HepG2 (cell line): ENCODE results near the gene ASZ1. TPM values are rescaled to one million over a fixed set of nuclear protein-coding genes. Genes with fewer than 3 reads are reported as not detected.
"Not testable (repeated sequence)": the region's sequence is repeated elsewhere in the genome, so short reads cannot be mapped to it uniquely, and the experiment has no call there.

Experiments used
- ATAC-seq: fragments of 200-7000 bp; cut with Tn5 transposase; 3 replicates; pipeline ENCODE4 v1.9.1; 2020; ENCODE audit warnings: mild to moderate bottlenecking, moderate library complexity
- BruUV-seq: library from RNA; stranded (reverse); fragments of 400-500 nt; replicated peaks from 2 replicates; lab custom pipeline; 2021; lab: Mats Ljungman, UMichigan
- CTCF ChIA-PET: fragments of 300-600 bp; formaldehyde crosslinking; extraction: SDS; loops from one replicate; lab custom pipeline; 2021; ENCODE audit warnings: low total read pairs, inconsistent platforms, low intra/inter-chr PET ratio; lab: Yijun Ruan, JAX
- POLR2A ChIA-PET: fragments of 350-600 bp; sonication (Branson Sonifier 250); formaldehyde crosslinking; loops from one replicate; lab custom pipeline; 2020; ENCODE audit warnings: antibody characterized with exemption, inconsistent platforms; lab: Yijun Ruan, JAX
- DNase-seq: peaks from one replicate; pipeline ENCODE4 v3.0.0-alpha.2; 2015; ENCODE audit warnings: low spot score
- FAIRE-seq: peaks from 3 replicates; lab custom pipeline; 2011; peaks lifted over from hg19 to GRCh38; lab: Jason Lieb, UNC
- H2AFZ ChIP-seq: one replicate; pipeline ENCODE4 v1.6.1; 2011; ENCODE audit warnings: low read length, inconsistent platforms
- H3K27ac ChIP-seq: fragments of 300-600 bp; 3 replicates; pipeline ENCODE4 v1.8.0; 2011; ENCODE audit warnings: mixed run types, mild to moderate bottlenecking, mixed read lengths, low read length, inconsistent platforms; ENCODE audit not compliant: insufficient read depth; ENCODE audit errors: extremely low read length
- H3K27me3 ChIP-seq, 2 experiments: fragments of 200-600 bp in 1 of 2; 2 replicates in 1 of 2; 3 replicates in 1 of 2; pipeline versions ENCODE4 v1.6.0 to v1.8.0; 2011; ENCODE audit warnings: low read length in 2 of 2, mild to moderate bottlenecking in 2 of 2, moderate library complexity in 2 of 2, inconsistent platforms in 1 of 2; ENCODE audit not compliant: insufficient read depth in 2 of 2, control insufficient read depth in 1 of 2
- H3K36me3 ChIP-seq, 2 experiments: fragments of 200-600 bp in 1 of 2; replicated peaks in 1 of 2; 2 replicates in 1 of 2; 3 replicates in 1 of 2; pipeline versions ENCODE4 v1.5.1 to v1.8.0; 2011; ENCODE audit warnings: low read length in 2 of 2, inconsistent platforms in 1 of 2; ENCODE audit not compliant: insufficient read depth in 2 of 2, control insufficient read depth in 1 of 2
- H3K4me1 ChIP-seq: 2 replicates; pipeline ENCODE4 v1.5.1; 2012; ENCODE audit warnings: low read length, inconsistent platforms; ENCODE audit not compliant: insufficient read depth
- H3K4me2 ChIP-seq: 2 replicates; pipeline ENCODE4 v1.6.0; 2011; ENCODE audit warnings: low read depth, low read length, inconsistent platforms
- H3K4me3 ChIP-seq, 3 experiments: fragments of 200-600 bp in 1 of 3; sonication (generic), shearing (Covaris generic) in 1 of 3; replicated peaks in 1 of 3; 2 replicates each; pipeline ENCODE4 v1.5.1; 2011 to 2016; ENCODE audit warnings: low read length in 3 of 3, inconsistent platforms in 2 of 3, low read depth in 2 of 3, mild to moderate bottlenecking in 2 of 3, control low read depth in 1 of 3, mixed read lengths in 1 of 3; ENCODE audit not compliant: insufficient read depth in 1 of 3
- H3K79me2 ChIP-seq: one replicate; pipeline ENCODE4 v1.6.1; 2011; ENCODE audit warnings: low read length, inconsistent platforms; ENCODE audit not compliant: insufficient read depth
- H3K9ac ChIP-seq: 2 replicates; pipeline ENCODE4 v1.6.0; 2011; ENCODE audit warnings: mild to moderate bottlenecking, low read depth, low read length, inconsistent platforms; ENCODE audit not compliant: insufficient read depth
- H3K9me3 ChIP-seq: 2 replicates; pipeline ENCODE4 v1.5.1; 2012; ENCODE audit warnings: mild to moderate bottlenecking, low read length
- H4K20me1 ChIP-seq: 2 replicates; pipeline ENCODE4 v1.6.0; 2011; ENCODE audit warnings: inconsistent platforms, mild to moderate bottlenecking, low read length, moderate library complexity; ENCODE audit not compliant: insufficient read depth
- PRDM15 ChIP-seq: sonication (generic); formaldehyde crosslinking; IDR thresholded peaks from 2 replicates; pipeline ENCODE4 v1.4.0; 2020; ENCODE audit warnings: missing genetic modification reagents
- SATB2 ChIP-seq: sonication (generic); formaldehyde crosslinking; IDR thresholded peaks from 2 replicates; pipeline ENCODE4 v1.5.0; 2020; ENCODE audit warnings: missing genetic modification reagents
- ZNF235 ChIP-seq: sonication (generic); formaldehyde crosslinking; IDR thresholded peaks from 2 replicates; pipeline ENCODE4 v1.8.1; 2023; ENCODE audit warnings: mild to moderate bottlenecking, missing genetic modification reagents, borderline replicate concordance
- WGBS: methylation state at CpG from one replicate; pipeline ENCODE4 v1.1.6; 2017; ENCODE audit warnings: low lambda C conversion rate; 5-methylcytosine and 5-hydroxymethylcytosine counted together
- in situ Hi-C: cut with HindIII; loops from 2 replicates; pipeline ENCODE4 v1.10.0; 2017; ENCODE audit warnings: low pct_unique_long_range_greater_than_20kb; ENCODE audit not compliant: extremely low pct_ligation_motif_present
- intact Hi-C: fragments of 100-400 bp; cut with micrococcal nuclease; formaldehyde crosslinking; loops from one replicate; pipeline ENCODE4 v1.10.0; 2022; ENCODE audit not compliant: unreplicated experiment
- polyA plus RNA-seq, 8 experiments: library from polyadenylated mRNA; depleted of rRNA in 3 of 8; stranded (reverse) in 7 of 8; unstranded in 1 of 8; fragments of >200 nt; fragmentation: Illumina TruSeq in 4 of 8; extraction: Trizol in 4 of 8; gene quantifications; 2 replicates each; pipeline versions ENCODE4 v1.2.1 to v1.2.3, GENCODE V29; 2011 to 2016; ENCODE audit warnings: low read depth in 4 of 8, missing spikeins in 1 of 8, mixed read lengths in 1 of 8; ENCODE audit not compliant: insufficient read depth in 1 of 8
- total RNA-seq, 5 experiments: library from RNA; depleted of rRNA; stranded (reverse); fragments of >200 nt; fragmentation: Illumina TruSeq; extraction: Trizol; gene quantifications; 2 replicates each; pipeline ENCODE4 v1.2.3, GENCODE V29; 2016; ENCODE audit warnings: low read depth in 1 of 5
- TF ChIP-seq, protein P1 (sequence below): IDR thresholded peaks from 2 replicates; pipeline ENCODE4 v1.4.0; 2020; ENCODE audit warnings: mild to moderate bottlenecking, missing genetic modification reagents

ASZ1 gene
- total and polyA plus RNA-seq, 2 of the 13 experiments (the other 11 are each of a cell fraction or from before 2014, with no cell fraction given): not detected

- TF ChIP-seq, protein P1, sequence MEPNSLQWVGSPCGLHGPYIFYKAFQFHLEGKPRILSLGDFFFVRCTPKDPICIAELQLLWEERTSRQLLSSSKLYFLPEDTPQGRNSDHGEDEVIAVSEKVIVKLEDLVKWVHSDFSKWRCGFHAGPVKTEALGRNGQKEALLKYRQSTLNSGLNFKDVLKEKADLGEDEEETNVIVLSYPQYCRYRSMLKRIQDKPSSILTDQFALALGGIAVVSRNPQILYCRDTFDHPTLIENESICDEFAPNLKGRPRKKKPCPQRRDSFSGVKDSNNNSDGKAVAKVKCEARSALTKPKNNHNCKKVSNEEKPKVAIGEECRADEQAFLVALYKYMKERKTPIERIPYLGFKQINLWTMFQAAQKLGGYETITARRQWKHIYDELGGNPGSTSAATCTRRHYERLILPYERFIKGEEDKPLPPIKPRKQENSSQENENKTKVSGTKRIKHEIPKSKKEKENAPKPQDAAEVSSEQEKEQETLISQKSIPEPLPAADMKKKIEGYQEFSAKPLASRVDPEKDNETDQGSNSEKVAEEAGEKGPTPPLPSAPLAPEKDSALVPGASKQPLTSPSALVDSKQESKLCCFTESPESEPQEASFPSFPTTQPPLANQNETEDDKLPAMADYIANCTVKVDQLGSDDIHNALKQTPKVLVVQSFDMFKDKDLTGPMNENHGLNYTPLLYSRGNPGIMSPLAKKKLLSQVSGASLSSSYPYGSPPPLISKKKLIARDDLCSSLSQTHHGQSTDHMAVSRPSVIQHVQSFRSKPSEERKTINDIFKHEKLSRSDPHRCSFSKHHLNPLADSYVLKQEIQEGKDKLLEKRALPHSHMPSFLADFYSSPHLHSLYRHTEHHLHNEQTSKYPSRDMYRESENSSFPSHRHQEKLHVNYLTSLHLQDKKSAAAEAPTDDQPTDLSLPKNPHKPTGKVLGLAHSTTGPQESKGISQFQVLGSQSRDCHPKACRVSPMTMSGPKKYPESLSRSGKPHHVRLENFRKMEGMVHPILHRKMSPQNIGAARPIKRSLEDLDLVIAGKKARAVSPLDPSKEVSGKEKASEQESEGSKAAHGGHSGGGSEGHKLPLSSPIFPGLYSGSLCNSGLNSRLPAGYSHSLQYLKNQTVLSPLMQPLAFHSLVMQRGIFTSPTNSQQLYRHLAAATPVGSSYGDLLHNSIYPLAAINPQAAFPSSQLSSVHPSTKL (CRISPR knock-in tag): no peak
- no peak for TF ChIP-seq ZNF235 (CRISPR knock-in tag)
- TF ChIP-seq SATB2: no peak
- no peak for TF ChIP-seq PRDM15 (CRISPR knock-in tag)
Observed at GRCh38 chr7:117424090-117424829, 3.0 kb downstream of the ASZ1 start (continued).

GRCh38 chr7:117414591-117414990, 12.7 kb downstream of the ASZ1 start:
- CTCF ChIA-PET, BruUV-seq: not testable (repeated sequence)

More at GRCh38 chr7:117414591-117414990, 12.7 kb downstream of the ASZ1 start:
- H3K9me3 ChIP-seq, ATAC-seq, POLR2A ChIA-PET, DNase-seq, H4K20me1 ChIP-seq, intact Hi-C loops, H3K27me3 ChIP-seq, H3K4me1 ChIP-seq, H2AFZ ChIP-seq, H3K36me3 ChIP-seq, H3K27ac ChIP-seq, H3K79me2 ChIP-seq, in situ Hi-C loops, H3K4me2 ChIP-seq, FAIRE-seq, H3K4me3 ChIP-seq, H3K9ac ChIP-seq: not testable (repeated sequence)
- 53% methylated on average over 1 of the region's 1 CpG for WGBS
